Stomach (tissue), 4 donors: ENCODE results near the gene PTGIR.

Source experiments
- EP300 ChIP-seq: sonication (generic); formaldehyde crosslinking; IDR thresholded peaks from one replicate; pipeline ENCODE4 v1.6.1; 2017; ENCODE audit warnings: antibody characterized with exemption
- POLR2A ChIP-seq, 4 donors: fragments of 450-650 bp; IDR thresholded peaks; one replicate each; pipeline ENCODE4 v1.6.1; 2016; ENCODE audit warnings: antibody characterized with exemption in 4 of 4, control low read depth in 2 of 4, mild to moderate bottlenecking in 1 of 4, moderate library complexity in 1 of 4
- POLR2AphosphoS5 ChIP-seq, 3 donors: sonication (generic); formaldehyde crosslinking; IDR thresholded peaks; one replicate each; pipeline ENCODE4 v1.6.1; 2016; ENCODE audit warnings: antibody characterized with exemption in 3 of 3
- TF ChIP-seq, protein P1 (sequence below), 7 experiments: fragments of 450-650 bp in 4 of 7; fragments of 200-600 bp in 3 of 7; sonication (generic) in 3 of 7; IDR thresholded peaks; one replicate each; pipeline ENCODE4 v1.5.1; 2016 to 2019; ENCODE audit warnings: antibody characterized with exemption in 7 of 7, control low read depth in 2 of 7, mild to moderate bottlenecking in 1 of 7

DNA sequence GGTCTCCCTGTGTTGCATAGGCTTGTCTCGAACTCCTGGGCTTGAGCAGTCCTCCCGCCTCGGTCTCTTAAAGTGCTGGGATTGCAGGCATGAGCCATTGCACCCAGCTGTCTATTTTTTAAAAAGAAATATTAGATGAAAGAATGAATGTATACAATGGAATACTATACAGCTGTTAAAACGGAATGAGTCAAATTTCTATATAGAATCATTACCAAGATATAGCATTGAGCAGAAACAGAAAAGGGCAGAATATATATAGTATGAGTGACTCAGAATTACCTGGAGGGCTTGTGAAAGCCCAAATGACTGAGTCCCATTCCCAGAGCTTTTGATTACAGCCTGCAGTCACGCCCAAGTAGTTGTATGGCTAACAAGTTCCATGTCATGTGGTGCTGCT is 31.7 kb upstream of the PTGIR start:
- TF ChIP-seq, protein P1, sequence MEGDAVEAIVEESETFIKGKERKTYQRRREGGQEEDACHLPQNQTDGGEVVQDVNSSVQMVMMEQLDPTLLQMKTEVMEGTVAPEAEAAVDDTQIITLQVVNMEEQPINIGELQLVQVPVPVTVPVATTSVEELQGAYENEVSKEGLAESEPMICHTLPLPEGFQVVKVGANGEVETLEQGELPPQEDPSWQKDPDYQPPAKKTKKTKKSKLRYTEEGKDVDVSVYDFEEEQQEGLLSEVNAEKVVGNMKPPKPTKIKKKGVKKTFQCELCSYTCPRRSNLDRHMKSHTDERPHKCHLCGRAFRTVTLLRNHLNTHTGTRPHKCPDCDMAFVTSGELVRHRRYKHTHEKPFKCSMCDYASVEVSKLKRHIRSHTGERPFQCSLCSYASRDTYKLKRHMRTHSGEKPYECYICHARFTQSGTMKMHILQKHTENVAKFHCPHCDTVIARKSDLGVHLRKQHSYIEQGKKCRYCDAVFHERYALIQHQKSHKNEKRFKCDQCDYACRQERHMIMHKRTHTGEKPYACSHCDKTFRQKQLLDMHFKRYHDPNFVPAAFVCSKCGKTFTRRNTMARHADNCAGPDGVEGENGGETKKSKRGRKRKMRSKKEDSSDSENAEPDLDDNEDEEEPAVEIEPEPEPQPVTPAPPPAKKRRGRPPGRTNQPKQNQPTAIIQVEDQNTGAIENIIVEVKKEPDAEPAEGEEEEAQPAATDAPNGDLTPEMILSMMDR (IDR thresholded peaks at IDR 0.05), result no peak
- no peak for TF ChIP-seq POLR2AphosphoS5 (IDR thresholded peaks at IDR 0.05)
- no peak for TF ChIP-seq EP300
- no peak for TF ChIP-seq POLR2A (IDR thresholded peaks at IDR 0.05)
